CD14-positive monocyte (primary cell): ENCODE measurements around the gene PSME3. TPM values are rescaled to one million over a fixed set of nuclear protein-coding genes. Genes with fewer than 3 reads are reported as not detected.

Source experiments
- DNase-seq, 3 donors: peaks; one replicate each; pipeline ENCODE4 v3.0.0-alpha.2; 2011 to 2022
- H2AFZ ChIP-seq: 2 replicates; pipeline ENCODE4 v1.6.0; 2012; ENCODE audit warnings: mild to moderate bottlenecking, low read depth, low read length, inconsistent platforms; ENCODE audit not compliant: insufficient read depth, poor library complexity, severe bottlenecking
- H3K27ac ChIP-seq, 2 donors: 1 replicate in 1 of 2; 2 replicates in 1 of 2; pipeline ENCODE4 v1.5.1; 2012 to 2013; ENCODE audit warnings: low read length in 2 of 2, control low read depth in 1 of 2, inconsistent platforms in 1 of 2, low read depth in 1 of 2, mild to moderate bottlenecking in 1 of 2
- H3K27me3 ChIP-seq, 2 donors: one replicate each; pipeline versions ENCODE4 v1.6.0 to v1.6.1; 2011 to 2013; ENCODE audit warnings: low read length in 2 of 2; ENCODE audit not compliant: control insufficient read depth in 2 of 2, insufficient read depth in 2 of 2
- H3K36me3 ChIP-seq, 2 donors: replicated peaks in 1 of 2; 1 replicate in 1 of 2; 2 replicates in 1 of 2; pipeline versions ENCODE4 v1.5.1 to v1.6.1; 2012 to 2013; ENCODE audit warnings: low read length in 2 of 2, control low read depth in 1 of 2, inconsistent platforms in 1 of 2, mild to moderate bottlenecking in 1 of 2; ENCODE audit not compliant: insufficient read depth in 2 of 2, control insufficient read depth in 1 of 2
- H3K4me1 ChIP-seq, 2 donors: 1 replicate in 1 of 2; 2 replicates in 1 of 2; pipeline versions ENCODE4 v1.5.1 to v1.6.1; 2012 to 2013; ENCODE audit warnings: low read length in 2 of 2, control low read depth in 1 of 2, inconsistent platforms in 1 of 2, mild to moderate bottlenecking in 1 of 2, moderate library complexity in 1 of 2; ENCODE audit not compliant: insufficient read depth in 2 of 2, control insufficient read depth in 1 of 2
- H3K4me2 ChIP-seq: replicated peaks from 2 replicates; pipeline ENCODE3; 2012; ENCODE audit warnings: low read length, moderate library complexity, mild to moderate bottlenecking; ENCODE audit not compliant: poor library complexity, severe bottlenecking; ENCODE audit errors: extremely low read depth
- H3K4me3 ChIP-seq, 3 experiments: fragments of 200-600 bp in 1 of 3; sonication (generic) in 1 of 3; replicated peaks in 1 of 3; 1 replicate in 2 of 3; 2 replicates in 1 of 3; pipeline ENCODE4 v1.5.1; 2011 to 2013; ENCODE audit warnings: low read length in 3 of 3, mild to moderate bottlenecking in 3 of 3, control low read depth in 2 of 3, low read depth in 2 of 3, inconsistent platforms in 1 of 3, moderate library complexity in 1 of 3
- H3K79me2 ChIP-seq: 2 replicates; pipeline ENCODE4 v1.6.0; 2012; ENCODE audit warnings: mild to moderate bottlenecking, control low read depth, inconsistent platforms, low read length, moderate library complexity; ENCODE audit not compliant: insufficient read depth
- H3K9ac ChIP-seq: 2 replicates; pipeline ENCODE4 v1.6.0; 2017; ENCODE audit warnings: low read length, mild to moderate bottlenecking; ENCODE audit not compliant: insufficient read depth, poor library complexity, severe bottlenecking
- H3K9me3 ChIP-seq, 2 donors: replicated peaks in 1 of 2; 1 replicate in 1 of 2; 2 replicates in 1 of 2; pipeline versions ENCODE4 v1.5.1 to v1.6.1; 2012 to 2013; ENCODE audit warnings: low read length in 2 of 2, control low read depth in 1 of 2; ENCODE audit not compliant: control insufficient read depth in 1 of 2, insufficient read depth in 1 of 2
- H4K20me1 ChIP-seq: 2 replicates; pipeline ENCODE4 v1.6.0; 2012; ENCODE audit warnings: mild to moderate bottlenecking, low read length, control low read depth, moderate library complexity; ENCODE audit not compliant: insufficient read depth
- H3K27ac Mint-ChIP-seq, 7 donors: one replicate each; pipeline ENCODE4 v1.8.0; 2020; ENCODE audit warnings: mild to moderate bottlenecking in 7 of 7, mixed read lengths in 7 of 7, moderate library complexity in 6 of 7, inconsistent platforms in 2 of 7
- H3K27me3 Mint-ChIP-seq, 3 donors: one replicate each; pipeline ENCODE4 v1.8.0; 2021 to 2022; ENCODE audit warnings: low read depth in 3 of 3, mild to moderate bottlenecking in 3 of 3, mixed read lengths in 3 of 3, moderate library complexity in 3 of 3, inconsistent platforms in 1 of 3
- H3K36me3 Mint-ChIP-seq, 2 donors: one replicate each; pipeline ENCODE4 v1.8.0; 2020; ENCODE audit warnings: mixed read lengths in 2 of 2, inconsistent platforms in 1 of 2, mild to moderate bottlenecking in 1 of 2
- H3K4me1 Mint-ChIP-seq: one replicate; pipeline ENCODE4 v1.8.0; 2020; ENCODE audit warnings: mild to moderate bottlenecking, mixed read lengths
- H3K4me3 Mint-ChIP-seq, 2 donors: one replicate each; pipeline ENCODE4 v1.8.0; 2020; ENCODE audit warnings: mild to moderate bottlenecking in 2 of 2, mixed read lengths in 2 of 2, moderate library complexity in 1 of 2
- H3K9me3 Mint-ChIP-seq, 7 donors: one replicate each; pipeline ENCODE4 v1.8.0; 2020 to 2022; ENCODE audit warnings: mixed read lengths in 7 of 7, mild to moderate bottlenecking in 6 of 7, moderate library complexity in 6 of 7, inconsistent platforms in 2 of 7
- CTCF ChIP-seq: fragments of 200-600 bp; IDR thresholded peaks from one replicate; pipeline ENCODE4 v1.8.0; 2022; ENCODE audit warnings: antibody characterized with exemption, mild to moderate bottlenecking
- WGBS: methylation state at CpG from one replicate; pipeline ENCODE4 v1.1.5; 2013; ENCODE audit warnings: missing lambda C conversion rate; ENCODE audit not compliant: insufficient coverage; 5-methylcytosine and 5-hydroxymethylcytosine counted together
- intact Hi-C, 2 donors: fragments of 100-400 bp; cut with micrococcal nuclease; formaldehyde crosslinking; loops; one replicate each; pipeline versions ENCODE4 v1.15.0 to v1.15.1; 2023
- polyA plus RNA-seq, 3 donors: library from polyadenylated mRNA; depleted of rRNA in 1 of 3; unstranded in 2 of 3; stranded (reverse) in 1 of 3; fragments of 300-500 nt in 2 of 3; fragments of >200 nt in 1 of 3; fragmentation: Illumina TruSeq in 2 of 3; gene quantifications; 1 replicate in 2 of 3; 2 replicates in 1 of 3; pipeline ENCODE4 v1.2.3, GENCODE V29; 2012 to 2021

Gene PSME3
- polyA plus RNA-seq, 3 donors: 61.9 to 137 (median 124) TPM

GRCh38 chr17:42845918-42846593 is 12.9 kb downstream of the PSME3 start:
- H3K79me2 ChIP-seq: no peaks in the 10 kb centered on the region
- H3K27ac Mint-ChIP-seq: peak overlapping the region; percentile 25 to 88 (median 81)
- WGBS: 63% methylated on average over 6 of the region's 7 CpGs
- H4K20me1 ChIP-seq: peaks cover 42% of the 10 kb centered on the region
- intact Hi-C loops: loop anchor here in 1 of 2 donors (10.0 kb wide), 1 partner anchor 149 kb away; the partner anchor contains the start of gene RPL27
- H3K27me3 ChIP-seq: no peaks in the 10 kb centered on the region
- H3K4me3 ChIP-seq: no peak overlapping the region
- peaks cover 45 to 47% of the 10 kb centered on the region in 2 donors for H3K36me3 Mint-ChIP-seq
- H3K9me3 ChIP-seq: no peaks in the 10 kb centered on the region
- no peak overlapping the region for H3K9ac ChIP-seq
- no peak overlapping the region for H3K4me2 ChIP-seq
- H3K36me3 ChIP-seq: peaks cover 48% of the 10 kb centered on the region in 2 donors
- H3K9me3 Mint-ChIP-seq: no peaks in the 10 kb centered on the region
- no peak overlapping the region for H3K4me3 Mint-ChIP-seq
- TF ChIP-seq CTCF: no peak
- H3K4me1 ChIP-seq: peaks cover 19 to 23% of the 10 kb centered on the region in 2 donors
- H2AFZ ChIP-seq: no peak overlapping the region
- peak in 2 of 3 donors; percentile 19 to 60 for DNase-seq
- peak overlapping the region; percentile 28 to 64 for H3K27ac ChIP-seq
- peaks cover 28% of the 10 kb centered on the region for H3K4me1 Mint-ChIP-seq
- H3K27me3 Mint-ChIP-seq: peaks cover 0 to 5% (median 3%) of the 10 kb centered on the region in 3 donors

GRCh38 chr17:42846594-42847280 is 13.5 kb downstream of the PSME3 start:
- Mint-ChIP-seq H3K27me3 (peaks cover 0 to 5% (median 3%) of the 10 kb centered on the region in 3 donors), H3K36me3 (peaks cover 39 to 40% of the 10 kb centered on the region in 2 donors), H3K4me3 (peak overlapping the region in 1 of 2 donors; percentile 10), H3K9me3 (no peaks in the 10 kb centered on the region), H3K4me1 (peaks cover 28% of the 10 kb centered on the region), H3K27ac (peak overlapping the region; percentile 45 to 88 (median 81))
- H3K27ac ChIP-seq: peak overlapping the region; percentile 28 to 64
- DNase-seq: peak; percentile 42 to 62 (median 51)
- H3K36me3 ChIP-seq: peaks cover 41 to 42% of the 10 kb centered on the region in 2 donors
- no peaks in the 10 kb centered on the region for H3K9me3 ChIP-seq
- H2AFZ ChIP-seq: no peak overlapping the region
- H3K4me3 ChIP-seq: no peak overlapping the region
- H3K9ac ChIP-seq: no peak overlapping the region
- TF ChIP-seq CTCF: no peak
- peaks cover 19 to 23% of the 10 kb centered on the region in 2 donors for H3K4me1 ChIP-seq
- H3K27me3 ChIP-seq: no peaks in the 10 kb centered on the region
- no peaks in the 10 kb centered on the region for H3K79me2 ChIP-seq
- H3K4me2 ChIP-seq: peak overlapping the region; percentile 44
- H4K20me1 ChIP-seq: peaks cover 35% of the 10 kb centered on the region
- 40% methylated on average over 1 of the region's 9 CpGs for WGBS
- intact Hi-C loops: loop anchor here in 1 of 2 donors (10.0 kb wide), 1 partner anchor 148 kb away; the partner anchor contains the start of gene RPL27
